Measurements from ENCODE around the gene STON1. TPM values are rescaled to one million over a fixed set of nuclear protein-coding genes. Genes with fewer than 3 reads are reported as not detected.
A peak's percentile ranks its signal among the peaks of the same experiment; 100 is the strongest.

The STON1 gene
- total and polyA plus RNA-seq, 2 of the 8 experiments (the other 6 are each of a cell fraction or from before 2014, with no cell fraction given), result 5.0 to 10.1 TPM

GRCh38 chr2:48584551-48584950, 54.6 kb downstream of the STON1 start:
- no peaks in the 10 kb centered on the region for H4K20me1 ChIP-seq (replicated peaks in 1 of 2; ENCODE audit: control insufficient read depth in 1 of 2, insufficient read depth in 2 of 2, low read length in 2 of 2)
- TF ChIP-seq HDAC6 (IDR thresholded peaks at IDR 0.05; ENCODE audit: low read depth, low read length) (no peak), CBX8 (IDR thresholded peaks at IDR 0.05; ENCODE audit: borderline replicate concordance, low read depth, low read length) (no peak), SP1 (IDR thresholded peaks at IDR 0.05; ENCODE audit: low read depth, low read length) (no peak), ASH2L (IDR thresholded peaks at IDR 0.05; ENCODE audit: low read length) (no peak), BCL11A (IDR thresholded peaks at IDR 0.05; ENCODE audit: low read depth in 2 of 2, low read length in 2 of 2) (no peak), SIX5 (IDR thresholded peaks at IDR 0.05; ENCODE audit: low read depth, low read length) (no peak), CBX5 (IDR thresholded peaks at IDR 0.05; ENCODE audit: low read depth, low read length) (no peak), EP300 (IDR thresholded peaks at IDR 0.05; ENCODE audit: borderline replicate concordance in 1 of 2, low read depth in 2 of 2, low read length in 2 of 2) (no peak), SRF (IDR thresholded peaks at IDR 0.05; ENCODE audit: low read depth, low read length) (no peak), ATF3 (IDR thresholded peaks at IDR 0.05; ENCODE audit: insufficient read depth, low read depth, low read length) (no peak), CEBPB (IDR thresholded peaks at IDR 0.05; ENCODE audit: low read depth, low read length) (no peak), EZH2 (IDR thresholded peaks at IDR 0.05; ENCODE audit: low read depth, low read length, severe bottlenecking) (no peak), MAX (IDR thresholded peaks at IDR 0.05) (no peak)

More at GRCh38 chr2:48584551-48584950, 54.6 kb downstream of the STON1 start:
- Histone ChIP-seq H3K79me1 (ENCODE audit: low read depth, low read length) (no peaks in the 10 kb centered on the region), H3K4me2 (ENCODE audit: insufficient read depth in 1 of 2, low read depth in 2 of 2, low read length in 2 of 2) (no peak overlapping the region; a peak in 1 of 4 replicates), H3K18ac (ENCODE audit: extremely low read depth, low read length) (peak overlapping the region; percentile 33), H2BK15ac (ENCODE audit: low read length) (no peak overlapping the region), H3K36me3 (ENCODE audit: control insufficient read depth in 2 of 4, insufficient read depth in 4 of 4, low read length in 3 of 4) (peaks cover 0 to 5% (median 2%) of the 10 kb centered on the region in 4 experiments; a peak in 2 of 8 replicates), H3K4me1 (replicated peaks in 1 of 4; ENCODE audit: control insufficient read depth in 3 of 4, insufficient read depth in 4 of 4, low read length in 3 of 4) (peaks cover 5 to 17% (median 12%) of the 10 kb centered on the region in 4 experiments; a peak in 4 of 7 replicates), H2BK5ac (ENCODE audit: low read depth, low read length) (no peak overlapping the region), H3K4ac (replicated peaks; ENCODE audit: insufficient read length, low read depth, low read length) (peak overlapping the region; percentile 10), H3K23ac (ENCODE audit: insufficient read length) (no peak overlapping the region), H2AK5ac (ENCODE audit: low read depth, low read length) (no peak overlapping the region), H3K9me3 (ENCODE audit: insufficient read depth in 2 of 2, low read depth in 1 of 2, low read length in 1 of 2) (no peaks in the 10 kb centered on the region), H3K79me2 (ENCODE audit: control insufficient read depth in 1 of 2, insufficient read depth in 2 of 2, low read length in 2 of 2) (no peaks in the 10 kb centered on the region), H2AFZ (ENCODE audit: low read length) (no peak overlapping the region), H3K9ac (replicated peaks in 1 of 4; ENCODE audit: extremely low read depth in 1 of 4, low read depth in 3 of 4, low read length in 3 of 4) (no peak overlapping the region), H2BK20ac (ENCODE audit: low read length) (peak overlapping the region; percentile 24; the same call in 1 of the 2 replicates), H3K14ac (ENCODE audit: insufficient read length) (no peak overlapping the region), H4K91ac (replicated peaks; ENCODE audit: insufficient read length, low read length) (peak overlapping the region; percentile 37), H3K56ac (replicated peaks; ENCODE audit: insufficient read length, low read depth, low read length) (no peak overlapping the region), H3K23me2 (ENCODE audit: low read depth, low read length) (no peaks in the 10 kb centered on the region; the same call in 1 of the 2 replicates), H2BK12ac (ENCODE audit: low read depth, low read length) (no peak overlapping the region), H3K27ac (ENCODE audit: low read depth, low read length) (no peak overlapping the region), H3K4me3 (ENCODE audit: extremely low read depth in 1 of 4, insufficient read depth in 2 of 4, low read depth in 3 of 4, low read length in 4 of 4) (no peak overlapping the region), H4K8ac (ENCODE audit: extremely low read depth, insufficient read depth, low read length) (no peak overlapping the region; the same call in 1 of the 2 replicates), H4K5ac (ENCODE audit: insufficient read length, low read depth, low read length) (no peak overlapping the region), H3K27me3 (replicated peaks in 1 of 4; ENCODE audit: control insufficient read depth in 3 of 4, extremely low read depth in 1 of 4, insufficient read depth in 3 of 4, low read length in 3 of 4) (peaks cover 0 to 4% (median 0%) of the 10 kb centered on the region in 4 experiments; a peak in 2 of 7 replicates), H2BK120ac (replicated peaks; ENCODE audit: low read depth, low read length) (no peak overlapping the region)
- FAIRE-seq, result no peak
- DNase-seq (ENCODE audit: low read depth in 1 of 2, low spot score in 2 of 2), result no peak
- WGBS, 2 experiments (ENCODE audit: extremely low coverage in 1 of 2, insufficient coverage in 1 of 2, insufficient read length in 1 of 2, insufficient replicate concordance in 2 of 2, low coverage in 1 of 2, low lambda C conversion rate in 2 of 2, missing lambda C conversion rate in 1 of 2), result 85% methylated on average over 4 of the region's 4 CpGs; no CpG with 5 or more reads in 1 of the 2 experiments
- POLR2A ChIA-PET (ENCODE audit: partially characterized antibody), result interaction anchor here (0.5 kb wide), 1 partner anchor 657 kb away, joined by 3 read pairs; no protein-coding TSS in a partner anchor
- CTCF ChIA-PET (ENCODE audit: partially characterized antibody), result interaction anchor here (0.8 to 1.4 kb wide), 3 partner anchors 18 to 79 kb away, joined by 3 to 7 read pairs (median 4); no protein-coding TSS in a partner anchor
